Measurements from ENCODE around the gene CCNL2. TPM values are rescaled to one million over a fixed set of nuclear protein-coding genes. Genes with fewer than 3 reads are reported as not detected.

CCNL2 gene
- total and polyA plus RNA-seq, 2 experiments from 2014 or later: 115 to 146 TPM

DNA sequence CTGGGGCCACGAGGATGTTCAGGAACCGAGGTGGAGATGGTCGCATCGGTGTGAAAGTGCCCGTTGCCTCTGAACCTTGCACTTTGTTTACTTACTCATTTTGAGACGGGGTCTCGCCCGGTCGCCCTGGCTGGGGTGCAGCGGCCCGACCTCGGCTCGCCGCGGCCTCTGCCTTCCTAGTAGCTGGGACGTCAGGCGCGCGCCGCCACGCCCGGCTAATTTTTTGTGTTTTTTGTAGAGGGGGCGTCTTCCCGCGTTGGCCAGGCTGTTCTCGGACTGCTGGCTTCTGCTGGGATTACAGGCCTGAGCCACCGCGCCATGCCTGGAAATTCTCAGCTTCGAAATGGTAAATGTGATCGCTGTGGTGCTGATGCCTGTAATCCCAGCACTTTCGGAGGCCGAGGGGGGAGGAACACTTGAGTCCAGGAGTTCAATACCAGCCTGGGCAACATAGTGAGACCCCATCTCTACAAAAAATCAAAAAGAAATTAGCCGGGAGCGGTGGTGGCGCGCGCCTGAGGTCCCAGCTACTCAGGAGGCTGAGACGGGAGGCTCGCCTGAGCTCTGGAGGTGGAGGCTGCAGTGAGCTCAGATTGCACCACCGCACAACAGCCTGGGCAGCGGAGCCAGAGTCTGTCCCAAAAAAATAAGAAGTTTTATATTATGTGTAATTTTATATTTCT lies 8.6 kb upstream of the CCNL2 start:
- Histone ChIP-seq H3F3A (replicated peaks; ENCODE audit: low read depth) (peaks cover 53% of the 10 kb centered on the region), H3K36me3 (ENCODE audit: insufficient read depth) (peaks cover 31% of the 10 kb centered on the region), H3K27me3 (ENCODE audit: insufficient read depth) (no peaks in the 10 kb centered on the region), H3K9me2 (ENCODE audit: insufficient read depth) (no peaks in the 10 kb centered on the region), H3K79me2 (replicated peaks; ENCODE audit: insufficient read depth) (peaks cover 48% of the 10 kb centered on the region), H3K4me2 (peak overlapping the region; percentile 75), H3K4me3 (peak overlapping the region; percentile 98), H4K20me1 (replicated peaks; ENCODE audit: insufficient read depth) (peaks cover 9% of the 10 kb centered on the region; the same call in 1 of the 2 replicates), H3K27ac (ENCODE audit: low read depth) (peak overlapping the region; percentile 100), H3K4me1 (ENCODE audit: insufficient read depth) (peaks cover 39% of the 10 kb centered on the region), H2AFZ (no peak overlapping the region)
- H3K9me3 Mint-ChIP-seq: peaks cover 14% of the 10 kb centered on the region
- DNase-seq (ENCODE audit: low spot score) (peak; percentile 41), ATAC-seq (no peak; the same call in 2 of the 3 replicates)
- peaks cover 23% of the 10 kb centered on the region for H3K27me3 Mint-ChIP-seq (ENCODE audit: insufficient read depth, low read depth, poor library complexity)
- H3K4me3 Mint-ChIP-seq: peak overlapping the region; percentile 93
- peaks cover 36% of the 10 kb centered on the region for H3K4me1 Mint-ChIP-seq
- TF ChIP-seq EZH2phosphoT487 (IDR thresholded peaks at IDR 0.05; ENCODE audit: unreplicated experiment): no peak
- TF ChIP-seq ZNF114 (CRISPR knock-in tag; IDR thresholded peaks at IDR 0.05): no peak
- TF ChIP-seq, protein P1, sequence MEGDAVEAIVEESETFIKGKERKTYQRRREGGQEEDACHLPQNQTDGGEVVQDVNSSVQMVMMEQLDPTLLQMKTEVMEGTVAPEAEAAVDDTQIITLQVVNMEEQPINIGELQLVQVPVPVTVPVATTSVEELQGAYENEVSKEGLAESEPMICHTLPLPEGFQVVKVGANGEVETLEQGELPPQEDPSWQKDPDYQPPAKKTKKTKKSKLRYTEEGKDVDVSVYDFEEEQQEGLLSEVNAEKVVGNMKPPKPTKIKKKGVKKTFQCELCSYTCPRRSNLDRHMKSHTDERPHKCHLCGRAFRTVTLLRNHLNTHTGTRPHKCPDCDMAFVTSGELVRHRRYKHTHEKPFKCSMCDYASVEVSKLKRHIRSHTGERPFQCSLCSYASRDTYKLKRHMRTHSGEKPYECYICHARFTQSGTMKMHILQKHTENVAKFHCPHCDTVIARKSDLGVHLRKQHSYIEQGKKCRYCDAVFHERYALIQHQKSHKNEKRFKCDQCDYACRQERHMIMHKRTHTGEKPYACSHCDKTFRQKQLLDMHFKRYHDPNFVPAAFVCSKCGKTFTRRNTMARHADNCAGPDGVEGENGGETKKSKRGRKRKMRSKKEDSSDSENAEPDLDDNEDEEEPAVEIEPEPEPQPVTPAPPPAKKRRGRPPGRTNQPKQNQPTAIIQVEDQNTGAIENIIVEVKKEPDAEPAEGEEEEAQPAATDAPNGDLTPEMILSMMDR (conservative IDR thresholded peaks at IDR 0.05; ENCODE audit: low read depth in 2 of 2): no peak
- no peak for TF ChIP-seq CREB1 (CRISPR knock-in tag; IDR thresholded peaks at IDR 0.05; ENCODE audit: low read depth)
- TF ChIP-seq ETS1 (IDR thresholded peaks at IDR 0.05): no peak
- TF ChIP-seq ZNF331 (CRISPR knock-in tag; IDR thresholded peaks at IDR 0.05; ENCODE audit: low read depth): no peak
- TF ChIP-seq POLR2AphosphoS5 (IDR thresholded peaks at IDR 0.05; ENCODE audit: low read depth): no peak
- TF ChIP-seq ZNF462 (CRISPR knock-in tag; IDR thresholded peaks at IDR 0.05): no peak
- peaks cover 71% of the 10 kb centered on the region for H3K36me3 Mint-ChIP-seq (ENCODE audit: low read depth)
- H3K27ac Mint-ChIP-seq: peak overlapping the region; percentile 91
